CD4-positive, alpha-beta T cell treated with Interleukin-15 for 4 hours (primary cell): Measurements from ENCODE around the gene ROR2.
"Not testable (repeated sequence)": the region's sequence is repeated elsewhere in the genome, so short reads cannot be mapped to it uniquely, and the experiment has no call there.

Experiments
- DNase-seq: peaks from one replicate; pipeline ENCODE4 v3.0.0-alpha.2; 2020; ENCODE audit warnings: low spot score

The ROR2 gene

DNA sequence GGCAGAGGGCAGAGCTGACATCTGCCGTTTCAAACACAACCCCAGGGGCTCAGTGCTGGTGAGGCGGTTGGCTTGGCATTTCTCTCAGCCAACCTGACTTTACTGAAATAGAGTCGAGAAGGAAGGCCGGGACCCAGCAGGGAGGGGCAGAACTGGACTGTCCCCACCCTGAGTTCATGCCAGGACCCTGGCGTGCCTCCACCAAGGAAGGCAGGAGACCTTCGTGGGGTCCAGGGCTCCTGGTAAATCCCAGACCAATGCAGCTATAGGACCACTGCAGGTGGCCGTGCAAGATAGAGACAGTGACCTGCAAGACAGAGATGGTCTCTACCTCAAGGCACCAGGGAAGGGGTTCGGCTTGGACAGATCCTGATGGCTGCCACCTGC lies 132.9 kb downstream of the ROR2 start:
- no peak for DNase-seq

DNA sequence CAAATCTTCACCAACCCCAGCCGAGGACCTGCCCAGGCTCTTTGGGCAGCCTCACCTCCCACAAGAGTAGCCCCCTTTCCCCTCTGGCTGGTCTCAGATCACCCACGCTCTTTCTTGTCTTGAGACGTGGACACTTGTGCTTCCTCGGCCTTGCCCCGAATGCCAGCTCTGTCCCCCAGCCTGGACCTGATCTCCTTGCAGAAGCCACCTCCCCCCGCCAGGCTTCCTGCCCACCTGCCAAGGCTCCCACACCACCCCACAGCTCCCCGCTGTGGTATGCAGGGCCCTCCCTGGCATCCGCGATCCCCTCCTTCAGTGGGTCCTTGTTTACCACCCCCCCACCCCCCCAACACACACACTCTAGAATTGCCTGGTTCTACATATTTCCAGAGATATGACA lies 133.7 kb downstream of the ROR2 start:
- no peak for DNase-seq

DNA sequence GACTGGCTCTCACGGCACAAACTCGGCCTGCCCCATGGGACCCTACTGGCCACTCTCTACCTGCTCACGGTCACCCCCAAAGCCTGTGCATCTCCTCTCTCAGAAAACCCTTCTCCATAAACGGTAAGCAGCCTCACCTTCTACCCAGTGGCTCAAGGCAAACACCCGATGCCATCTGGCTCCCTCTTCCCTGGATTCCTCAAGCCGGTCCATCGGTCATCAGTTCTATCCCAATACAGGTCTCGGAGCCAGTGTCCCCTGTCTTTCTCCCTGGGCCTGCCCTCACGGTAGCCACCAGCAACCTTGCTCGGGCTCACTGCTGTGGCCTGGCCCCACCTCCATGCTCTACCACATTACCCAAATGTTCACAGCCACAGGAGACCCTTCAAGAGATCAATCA lies 134.1 kb downstream of the ROR2 start:
- no peak for DNase-seq

DNA sequence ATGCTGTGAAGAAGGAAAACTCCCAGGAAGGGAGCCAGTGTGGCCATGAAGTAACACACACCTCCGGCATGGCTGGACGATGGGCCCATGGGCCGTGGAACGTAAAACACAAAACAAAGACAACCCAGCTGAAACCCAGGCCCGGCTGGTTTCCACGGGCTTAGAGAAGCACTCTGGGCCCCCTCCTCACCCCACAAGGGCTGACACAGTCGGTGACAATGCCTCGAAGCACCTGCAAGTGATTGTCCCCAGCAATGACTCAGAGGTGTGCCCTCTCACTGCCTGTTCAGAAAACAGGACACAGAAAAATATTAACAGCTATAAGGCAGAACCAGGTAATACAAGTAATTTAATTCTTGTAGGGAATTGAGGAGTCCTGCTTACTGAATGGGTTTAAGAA lies 135.3 kb downstream of the ROR2 start:
- no peak for DNase-seq

GRCh38 chr9:91814201-91814600 lies 135.8 kb downstream of the ROR2 start:
- DNase-seq: no peak

DNA sequence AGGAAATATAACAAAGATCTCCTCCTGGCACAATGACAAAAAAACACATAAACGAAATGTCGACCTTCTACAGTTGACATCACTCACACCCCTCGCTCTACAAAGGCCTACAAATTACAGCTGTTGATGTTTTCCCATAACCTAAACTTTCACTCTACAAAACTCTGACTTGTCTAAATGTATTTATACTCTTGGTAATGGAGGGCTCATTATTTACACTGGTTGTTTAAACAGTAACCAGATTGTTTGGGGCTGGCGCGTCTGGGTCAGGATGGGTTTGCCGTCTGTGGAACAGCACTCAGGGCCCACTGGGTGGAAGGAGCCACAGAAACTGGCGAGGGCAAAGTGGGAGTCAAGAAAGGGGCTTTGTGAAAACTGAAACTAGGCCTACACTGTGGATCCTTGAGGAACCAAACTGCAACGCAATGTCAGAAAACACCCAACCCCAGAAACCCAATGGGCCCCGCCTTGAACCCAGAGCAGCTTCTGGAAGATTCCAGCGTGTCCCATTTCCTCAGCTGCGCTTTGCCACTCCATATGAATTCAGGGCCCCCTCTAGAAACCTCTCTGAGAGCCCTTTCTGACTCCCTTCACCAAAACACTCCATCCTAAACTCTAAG lies 136.7 kb downstream of the ROR2 start:
- no peak for DNase-seq

DNA sequence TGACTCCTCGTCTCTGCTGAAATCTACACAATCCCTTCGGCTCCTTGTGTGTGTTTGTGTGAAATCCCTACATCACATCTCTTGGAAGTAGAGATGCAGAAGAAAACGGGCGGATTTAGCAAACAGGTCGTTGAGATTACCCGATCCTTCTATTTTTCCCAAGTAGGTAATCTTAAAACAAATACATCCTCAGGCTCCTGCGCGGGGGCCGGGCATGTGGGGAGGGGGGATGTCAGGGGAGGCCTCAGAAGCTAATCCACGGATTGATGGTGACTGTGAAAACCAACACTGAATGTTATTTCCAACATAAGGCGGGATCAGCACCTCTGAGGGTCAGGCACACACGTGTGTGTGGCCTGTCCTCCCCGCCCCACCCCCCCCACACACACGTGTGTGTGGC lies 137.8 kb downstream of the ROR2 start:
- DNase-seq: no peak

DNA sequence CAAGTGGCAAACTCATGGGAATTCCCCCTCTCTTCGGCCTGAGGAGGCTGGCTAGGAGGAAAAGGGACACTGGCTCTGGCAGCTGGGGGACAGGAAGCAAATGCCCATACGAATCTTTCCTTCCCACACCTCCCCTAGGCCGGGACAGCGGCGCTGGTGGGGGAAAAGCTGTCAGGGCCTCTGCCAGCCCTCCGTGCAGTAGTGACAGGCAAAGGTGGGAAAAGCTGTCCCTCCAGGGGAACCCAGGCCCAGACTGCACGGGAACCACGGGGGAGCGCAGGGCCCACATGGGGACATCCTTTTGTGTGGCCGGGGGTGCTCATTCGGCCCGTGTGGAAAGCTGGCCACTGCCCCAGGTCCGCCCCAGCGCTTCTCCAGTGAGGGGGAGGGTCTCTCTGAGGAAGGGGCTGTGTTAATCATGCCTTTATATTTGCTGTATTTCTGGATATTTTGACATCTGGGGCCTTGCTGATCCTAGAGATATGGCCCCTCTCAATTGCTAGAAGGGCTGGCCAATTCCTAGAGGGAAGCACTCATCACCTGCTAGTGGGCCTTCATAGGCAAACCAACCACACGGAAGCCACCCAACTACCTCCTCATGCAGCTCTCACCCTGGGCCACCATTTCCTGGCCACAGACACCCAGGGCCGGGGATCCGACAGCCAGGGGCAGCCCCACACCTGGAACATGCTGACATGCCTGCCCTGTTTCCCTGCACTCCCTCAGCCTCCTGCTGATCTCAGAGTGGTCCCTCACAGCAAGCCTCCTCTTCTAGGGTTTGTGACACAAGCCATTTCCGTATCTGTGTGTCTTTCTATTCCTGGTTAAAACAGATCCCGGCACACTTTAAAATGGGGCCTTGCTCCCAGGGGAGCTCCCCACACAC lies 138.8 kb downstream of the ROR2 start:
- no peak for DNase-seq

DNA sequence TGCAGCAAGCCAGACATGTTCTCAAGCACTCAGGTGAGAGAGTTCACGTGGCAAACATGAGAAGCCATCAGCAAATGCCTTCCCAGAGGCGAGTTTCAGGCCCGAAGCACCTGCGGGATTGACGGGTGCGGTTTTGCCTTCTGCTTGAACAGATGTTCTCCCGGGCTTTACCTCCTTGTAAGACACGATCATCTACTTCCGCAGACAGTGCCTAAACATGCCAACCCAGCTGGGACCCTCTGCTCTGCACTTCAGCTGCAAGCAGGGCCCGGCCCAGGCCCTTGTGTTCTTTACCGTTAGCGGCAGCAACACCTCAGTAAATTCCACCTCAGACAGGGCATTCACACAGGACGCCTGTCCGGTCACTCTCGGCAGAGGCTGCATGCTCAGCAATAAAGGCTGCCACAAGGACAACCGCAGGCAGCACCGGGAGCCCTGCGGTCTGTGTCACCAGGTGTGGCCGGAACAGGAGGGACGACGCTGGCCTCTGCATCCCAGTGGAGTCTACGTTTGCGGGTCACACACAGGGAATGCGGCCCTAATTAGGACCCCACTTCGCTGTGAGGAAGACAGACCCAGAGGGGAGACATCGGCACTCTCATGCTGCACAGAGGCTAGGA lies 139.6 kb downstream of the ROR2 start:
- no peak for DNase-seq

GRCh38 chr9:91809581-91810285 lies 140.3 kb downstream of the ROR2 start:
- no peak for DNase-seq

DNA sequence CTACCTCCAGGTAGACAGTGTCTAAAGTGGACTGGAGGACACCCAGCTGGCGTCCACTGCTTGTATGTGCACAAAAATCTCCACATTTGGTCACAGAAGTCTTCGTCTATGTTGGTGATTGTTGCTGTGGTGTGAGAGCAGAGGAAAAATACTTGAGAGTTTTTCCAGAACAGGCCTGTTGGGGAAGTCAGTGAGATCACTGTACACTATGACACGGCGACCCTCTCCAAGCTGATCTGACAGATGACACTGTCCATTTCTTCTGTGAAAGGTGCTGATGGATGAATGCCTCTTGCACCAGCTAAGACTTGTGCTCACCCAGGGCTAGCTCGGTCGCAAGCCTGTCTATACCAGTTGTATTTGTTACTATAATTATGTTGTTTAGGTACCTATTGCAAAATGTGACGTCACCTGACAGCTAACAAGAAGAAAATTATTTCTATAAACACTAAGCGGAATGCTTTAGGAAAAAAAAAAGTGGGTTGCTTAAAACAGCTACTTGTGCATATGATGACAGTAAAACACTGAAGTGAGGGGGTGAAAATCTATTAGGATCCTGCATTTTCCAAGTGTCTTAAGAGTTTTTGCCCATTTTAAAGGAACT lies 142.3 kb downstream of the ROR2 start:
- DNase-seq: no peak

GRCh38 chr9:91805031-91805430 lies 145.0 kb downstream of the ROR2 start:
- no peak for DNase-seq

GRCh38 chr9:91803970-91804752 lies 145.9 kb downstream of the ROR2 start:
- no peak for DNase-seq

DNA sequence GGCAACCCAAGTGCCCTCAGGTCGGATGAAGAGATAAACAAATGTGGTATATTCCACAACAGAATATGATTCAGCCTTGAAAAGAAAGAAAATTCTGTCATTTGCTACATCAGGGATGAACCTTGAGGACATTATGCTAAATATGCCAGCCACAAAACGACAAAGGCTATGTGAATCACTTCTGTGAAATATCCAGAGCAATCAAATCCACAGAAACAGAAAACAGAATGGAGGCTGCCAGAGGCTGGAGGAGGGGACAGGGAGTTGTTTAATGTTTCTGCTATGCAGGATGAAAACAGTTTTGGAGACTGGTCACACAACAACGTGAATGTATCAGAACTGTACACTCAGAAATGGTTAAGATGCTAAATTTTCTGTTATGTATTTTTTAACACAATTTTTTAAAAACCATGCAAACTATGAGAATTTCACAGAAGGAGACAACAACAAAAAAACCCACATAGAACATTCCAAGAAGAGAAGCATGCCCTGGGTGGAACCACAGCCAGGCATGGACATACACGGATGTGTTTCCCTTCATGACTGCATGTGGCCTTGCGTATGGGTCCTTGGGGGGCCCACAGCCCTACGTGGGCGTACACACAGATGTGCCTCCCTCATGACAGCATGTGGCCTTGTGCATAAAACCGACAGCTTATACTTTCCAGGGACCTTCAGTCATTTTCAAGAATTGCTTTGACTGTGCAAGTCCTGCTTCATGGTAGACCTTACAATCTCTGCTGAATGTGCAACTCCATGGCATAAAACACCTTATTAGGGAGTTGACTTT lies 146.7 kb downstream of the ROR2 start:
- DNase-seq: no peak

- no peak for DNase-seq
These were observed 147.6 kb downstream of the ROR2 start for GRCh38 chr9:91802391-91802790.

DNA sequence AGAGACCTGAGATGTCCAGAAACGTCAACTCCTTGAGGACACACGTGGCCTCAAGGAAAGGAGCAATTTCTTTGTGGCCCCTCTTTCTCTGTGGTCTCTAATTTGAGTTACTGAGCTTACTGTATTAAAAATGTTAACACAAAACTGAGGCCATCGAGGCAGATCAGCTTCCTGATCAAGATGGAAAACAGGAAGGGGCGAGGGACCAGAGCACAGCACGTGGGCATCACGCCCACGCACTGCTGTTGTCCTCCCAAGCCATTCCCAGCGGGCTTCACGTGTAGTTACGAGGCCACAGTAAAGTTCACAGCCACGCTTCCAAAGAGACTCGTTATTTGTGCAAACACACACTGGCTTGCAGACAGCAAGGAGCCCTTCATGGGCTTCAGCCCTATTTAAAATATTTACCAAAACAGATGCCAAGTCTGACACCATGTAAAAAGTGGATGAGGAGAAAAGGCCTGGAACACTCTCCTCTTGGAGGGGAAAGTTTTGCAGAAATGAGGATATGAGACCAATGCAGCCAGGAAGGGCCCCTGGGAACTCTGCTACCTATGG lies 149.5 kb downstream of the ROR2 start:
- no peak for DNase-seq

DNA sequence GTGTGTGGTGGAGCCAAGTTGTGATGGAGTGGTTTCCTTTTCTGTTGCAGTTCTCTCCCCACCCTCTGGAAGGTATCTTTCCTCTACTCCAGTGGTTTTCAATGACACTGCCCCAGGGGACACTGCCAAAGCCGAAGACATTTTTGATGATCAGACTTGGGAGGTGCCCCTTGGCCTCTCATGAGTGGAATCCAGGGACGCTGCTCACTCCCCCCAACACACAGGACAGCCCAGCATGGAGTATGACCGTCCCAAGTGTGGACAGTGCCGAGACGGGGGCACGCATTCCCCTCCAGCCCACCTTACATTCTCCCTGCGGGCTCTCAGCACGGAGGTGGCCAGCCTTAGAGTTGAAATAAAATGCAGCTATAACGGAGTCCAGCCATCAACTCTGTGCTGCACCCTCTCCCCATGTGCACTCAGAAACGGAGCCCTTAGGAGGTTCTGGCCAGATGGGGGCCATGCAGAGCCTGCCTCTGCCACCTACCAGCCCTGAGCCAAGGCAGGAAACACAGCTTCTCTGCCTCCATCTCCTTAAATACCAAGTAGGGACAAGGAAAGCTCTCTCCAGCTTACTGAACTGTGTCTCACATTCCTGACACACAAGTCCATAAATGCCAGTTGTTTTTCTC lies 150.8 kb downstream of the ROR2 start:
- DNase-seq: no peak

GRCh38 chr9:91798273-91799112 lies 151.5 kb downstream of the ROR2 start:
- DNase-seq: peak; percentile 64

DNA sequence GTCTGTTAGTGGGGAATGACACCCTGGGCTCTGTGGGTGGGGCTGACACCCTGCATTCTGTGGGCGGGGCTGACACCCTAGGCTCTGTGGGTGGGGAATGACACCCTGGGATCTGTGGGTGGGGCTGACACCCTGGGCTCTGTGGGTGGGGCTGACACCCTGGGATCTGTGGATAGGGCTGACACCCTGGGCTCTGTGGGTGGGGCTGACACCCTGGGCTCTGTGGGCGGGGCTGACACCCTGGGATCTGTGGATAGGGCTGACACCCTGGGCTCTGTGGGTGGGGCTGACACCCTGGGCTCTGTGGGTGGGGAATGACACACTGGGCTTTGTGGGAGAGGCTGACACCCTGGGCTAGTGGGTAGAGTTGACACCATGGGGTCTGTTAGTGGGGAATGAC lies 152.5 kb downstream of the ROR2 start:
- not testable (repeated sequence) for DNase-seq
